HG02884 (cell line): Measurements from ENCODE around the gene TMEM181.
"Not testable (repeated sequence)": the region's sequence is repeated elsewhere in the genome, so short reads cannot be mapped to it uniquely, and the experiment has no call there.

ENCODE experiments used
- ATAC-seq: cut with Tn5 transposase; IDR thresholded peaks from one replicate; pipeline ENCODE4 v1.9.1; 2021; ENCODE audit warnings: mild to moderate bottlenecking, moderate library complexity; ENCODE audit not compliant: unreplicated experiment

Gene TMEM181

DNA sequence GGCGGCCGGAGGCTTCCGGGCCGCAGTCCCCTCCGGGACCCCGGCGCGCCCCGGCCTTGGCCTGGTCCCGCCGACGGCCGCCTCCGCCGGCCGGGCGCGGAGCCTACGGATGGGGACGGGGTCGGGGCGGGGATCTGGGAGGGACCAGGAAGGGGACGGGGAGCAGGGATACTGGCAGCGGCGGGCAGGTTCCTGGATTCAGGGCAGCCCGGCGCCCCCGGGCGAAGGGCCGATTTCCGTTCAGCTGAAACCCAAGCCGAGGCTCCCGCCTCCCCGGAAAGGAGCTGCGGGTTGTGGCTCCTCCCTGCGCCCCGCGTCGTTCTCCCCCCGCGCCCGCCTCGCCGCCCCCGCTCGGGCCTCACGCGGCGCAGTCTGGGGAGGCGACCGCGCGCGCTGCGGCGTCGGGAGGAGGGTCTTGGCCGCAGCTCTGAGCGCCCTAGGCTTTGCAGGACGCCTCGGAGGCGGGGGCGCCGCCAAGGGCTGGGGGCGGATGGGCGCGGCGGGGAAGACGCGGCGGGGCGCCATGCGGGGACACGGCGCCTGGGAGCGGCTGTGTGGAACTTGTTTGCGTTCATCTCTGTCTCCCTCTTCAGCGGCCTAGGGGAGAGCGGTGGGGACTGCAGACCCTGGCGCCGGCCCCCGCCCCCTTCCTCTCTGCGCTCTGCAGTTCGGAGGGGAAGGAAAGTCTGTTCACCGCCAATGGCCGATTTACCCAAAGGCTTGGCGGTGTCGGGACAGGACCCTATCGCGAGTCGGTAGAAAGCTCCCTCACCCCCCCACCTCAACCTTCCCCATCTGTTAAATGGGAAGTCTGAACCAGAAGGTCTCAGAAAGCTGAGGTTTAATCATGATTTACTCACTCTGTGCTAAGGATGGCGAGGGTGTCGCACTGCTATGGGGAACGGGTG is 22.7 kb upstream of the TMEM181 start:
- no peak for ATAC-seq

- no peak for ATAC-seq
These were observed 21.1 kb upstream of the TMEM181 start for GRCh38 chr6:158538741-158539140.

GRCh38 chr6:158539413-158539812 is 20.5 kb upstream of the TMEM181 start:
- ATAC-seq = no peak

DNA sequence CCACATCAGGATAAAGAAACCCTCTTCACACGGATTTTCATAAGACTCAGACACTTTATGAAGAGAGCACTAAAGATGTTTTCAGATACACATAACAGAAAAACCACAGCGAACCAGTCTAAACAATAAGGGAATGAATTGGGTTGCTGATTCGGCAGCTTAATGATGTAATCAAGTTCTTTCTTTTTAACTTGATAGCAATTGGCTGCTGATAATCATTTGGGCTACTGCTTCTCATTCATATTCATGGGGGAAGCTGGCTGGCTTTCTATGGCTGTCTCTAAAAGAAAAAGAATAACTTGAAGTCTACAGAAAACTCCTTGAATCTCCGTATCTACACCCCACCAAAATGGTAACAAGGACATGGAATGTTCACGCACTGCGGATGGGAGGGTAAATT is 20.0 kb upstream of the TMEM181 start:
- no peak for ATAC-seq

DNA sequence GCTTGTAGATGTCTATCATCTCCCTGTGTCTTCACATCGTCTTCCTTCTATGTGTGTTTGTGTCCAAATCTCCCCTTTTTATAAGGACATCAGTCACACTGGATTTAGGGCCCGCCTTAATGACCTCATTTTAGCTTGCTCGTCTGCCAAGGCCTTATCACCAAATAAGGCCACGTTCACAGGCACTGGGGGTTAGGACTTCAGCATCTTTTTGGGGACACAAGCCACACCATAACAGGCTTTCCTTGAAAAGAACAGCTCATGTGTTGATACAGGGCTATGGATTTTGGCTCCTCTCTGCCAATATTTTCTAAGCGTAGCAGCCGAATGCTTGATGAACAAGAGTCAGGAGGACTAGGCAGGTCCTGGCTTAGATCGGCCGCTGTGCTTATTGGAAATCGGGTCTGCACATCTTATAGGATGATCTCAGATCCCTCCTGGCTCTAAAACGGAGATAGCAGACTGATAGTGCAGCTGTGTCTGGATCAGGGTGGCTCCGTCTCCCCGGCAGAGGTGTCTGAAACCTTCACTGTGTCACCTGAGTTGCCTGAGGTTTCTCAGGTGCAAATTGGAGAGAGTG is 16.2 kb upstream of the TMEM181 start:
- no peak for ATAC-seq

- no peak for ATAC-seq
These were observed 15.5 kb upstream of the TMEM181 start for GRCh38 chr6:158544428-158544827.

- ATAC-seq = no peak
These were observed 14.6 kb upstream of the TMEM181 start for GRCh38 chr6:158545043-158545966.

- ATAC-seq = no peak
These were observed 11.3 kb upstream of the TMEM181 start for GRCh38 chr6:158548418-158549161.

GRCh38 chr6:158552055-158552795 is 7.7 kb upstream of the TMEM181 start:
- no peak for ATAC-seq

DNA sequence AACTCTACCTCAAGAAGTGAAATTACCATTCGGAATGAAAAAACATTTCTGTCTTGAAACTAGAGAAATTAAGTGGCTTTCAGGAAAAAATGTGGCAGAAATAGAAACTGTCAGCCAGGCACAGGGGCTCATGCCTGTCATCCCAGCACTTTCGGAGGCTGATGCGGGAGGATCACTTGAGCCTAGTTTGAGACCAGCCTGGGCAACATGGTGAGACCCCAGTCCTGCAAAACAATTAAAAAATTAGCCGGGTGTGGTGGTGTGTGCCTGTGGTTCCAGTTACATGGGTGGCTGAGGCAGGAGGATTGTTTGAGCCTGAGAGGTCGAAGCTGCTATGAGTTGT is 7.1 kb upstream of the TMEM181 start:
- no peak for ATAC-seq

GRCh38 chr6:158554611-158555361 is 5.1 kb upstream of the TMEM181 start:
- ATAC-seq = no peak

GRCh38 chr6:158556113-158556512 is 3.8 kb upstream of the TMEM181 start:
- no peak for ATAC-seq

GRCh38 chr6:158557110-158557509 is 2.8 kb upstream of the TMEM181 start:
- ATAC-seq = not testable (repeated sequence)

GRCh38 chr6:158557927-158558326 is 2.0 kb upstream of the TMEM181 start:
- ATAC-seq = no peak

GRCh38 chr6:158558415-158559306 is 1.2 kb upstream of the TMEM181 start:
- ATAC-seq = no peak

DNA sequence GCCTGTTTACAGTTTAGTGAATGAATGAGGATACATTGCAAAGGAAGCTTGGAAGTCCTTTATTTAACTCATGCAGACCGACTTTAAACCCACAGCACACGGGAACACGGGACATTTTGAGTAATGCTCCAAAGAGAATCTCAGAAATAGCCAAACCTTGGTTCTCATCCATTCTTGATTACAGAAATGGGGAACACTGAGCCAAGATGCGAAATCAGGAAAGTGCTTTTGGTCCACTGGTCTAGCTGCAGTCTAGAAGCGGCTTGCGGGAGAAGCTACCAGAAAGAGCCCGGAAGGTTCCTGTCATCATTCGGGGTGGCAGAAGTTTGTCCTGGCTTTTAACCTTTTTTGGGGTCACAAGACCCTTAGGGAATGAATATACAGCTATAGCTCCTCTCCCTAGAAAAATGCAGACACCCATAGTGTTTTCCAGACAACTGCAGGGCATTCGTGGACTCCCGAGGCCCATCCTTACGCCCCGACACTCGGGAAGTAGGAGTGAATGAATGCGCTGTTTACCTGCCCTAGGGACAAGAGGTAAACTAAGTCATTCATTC is 475 bp upstream of the TMEM181 start:
- no peak for ATAC-seq

DNA sequence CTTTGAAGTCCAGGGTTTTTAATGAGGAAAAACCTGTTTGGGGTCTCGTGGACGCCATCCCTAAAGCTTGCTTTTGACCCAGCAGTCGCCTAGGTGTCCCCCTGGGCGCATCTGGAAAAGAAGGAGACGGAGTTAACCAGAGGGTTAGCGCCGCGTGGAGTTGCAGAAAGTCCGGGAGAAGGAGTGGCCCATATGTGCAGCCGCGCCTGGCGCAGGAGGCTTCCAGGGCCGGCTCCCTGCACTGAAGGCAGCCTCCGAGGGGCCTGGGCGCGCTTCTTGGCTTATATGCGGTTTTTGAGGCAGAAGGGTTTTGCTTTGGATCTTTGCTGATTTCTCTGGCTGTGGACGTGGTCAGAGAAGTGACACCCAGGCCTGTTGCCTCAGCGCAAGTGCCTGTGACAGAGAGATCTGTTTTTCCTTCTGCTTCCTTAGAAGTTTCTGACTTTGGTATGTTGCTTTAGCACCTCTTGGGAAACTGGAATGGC is 987 bp downstream of the TMEM181 start:
- ATAC-seq = no peak

GRCh38 chr6:158561321-158561884 is 1.5 kb downstream of the TMEM181 start:
- no peak for ATAC-seq
